Activated T-cell treated with anti-CD3 and anti-CD28 coated beads, Interleukin-2, amount 50 U/mL, for 72 hours (primary cell): ENCODE measurements around the gene POFUT2. TPM values are rescaled to one million over a fixed set of nuclear protein-coding genes. Genes with fewer than 3 reads are reported as not detected.

ENCODE experiments used
- ATAC-seq, 2 donors: fragments of 150-1000 bp; cut with Tn5 transposase; replicated peaks in 1 of 2; 2 replicates each; pipeline ENCODE4 v1.10.0; 2021; ENCODE audit warnings: moderate library complexity in 2 of 2, mild to moderate bottlenecking in 1 of 2
- DNase-seq, 2 donors: peaks; one replicate each; pipeline ENCODE4 v3.0.0; 2021 to 2022; ENCODE audit warnings: mixed read lengths in 1 of 2
- H3K27ac Mint-ChIP-seq: one replicate; pipeline ENCODE4 v1.8.0; 2022; ENCODE audit warnings: mild to moderate bottlenecking, moderate library complexity, mixed read lengths
- H3K27me3 Mint-ChIP-seq: one replicate; pipeline ENCODE4 v1.8.0; 2022; ENCODE audit warnings: low read depth, mixed read lengths
- H3K36me3 Mint-ChIP-seq, 2 donors: one replicate each; pipeline ENCODE4 v1.8.0; 2022; ENCODE audit warnings: mixed read lengths in 2 of 2, mild to moderate bottlenecking in 1 of 2; ENCODE audit not compliant: insufficient read depth in 2 of 2
- H3K4me1 Mint-ChIP-seq: one replicate; pipeline ENCODE4 v1.8.0; 2022; ENCODE audit warnings: low read depth, mixed read lengths
- H3K4me3 Mint-ChIP-seq, 2 donors: one replicate each; pipeline ENCODE4 v1.8.0; 2022; ENCODE audit warnings: mild to moderate bottlenecking in 2 of 2, mixed read lengths in 2 of 2, moderate library complexity in 2 of 2
- H3K9me3 Mint-ChIP-seq, 2 donors: one replicate each; pipeline ENCODE4 v1.8.0; 2022; ENCODE audit warnings: mixed read lengths in 2 of 2
- total RNA-seq, 2 donors: library from RNA; stranded (reverse); gene quantifications; one replicate each; pipeline ENCODE4 v1.2.3, GENCODE V29; 2022

POFUT2 gene
- total RNA-seq, 2 donors from 2014 or later: 24.5 to 26.6 TPM

GRCh38 chr21:45283611-45284455 lies 3.9 kb downstream of the POFUT2 start:
- ATAC-seq: no peak
- no peaks in the 10 kb centered on the region for H3K27me3 Mint-ChIP-seq
- peaks cover 0 to 12% of the 10 kb centered on the region in 2 donors for H3K36me3 Mint-ChIP-seq
- H3K4me3 Mint-ChIP-seq: no peak overlapping the region
- H3K9me3 Mint-ChIP-seq: no peaks in the 10 kb centered on the region
- no peak overlapping the region for H3K27ac Mint-ChIP-seq
- peaks cover 11% of the 10 kb centered on the region for H3K4me1 Mint-ChIP-seq
- no peak for DNase-seq

GRCh38 chr21:45283035-45283610 lies 4.6 kb downstream of the POFUT2 start:
- no peak overlapping the region for H3K27ac Mint-ChIP-seq
- no peak for DNase-seq
- peaks cover 0 to 12% of the 10 kb centered on the region in 2 donors for H3K36me3 Mint-ChIP-seq
- no peaks in the 10 kb centered on the region for H3K9me3 Mint-ChIP-seq
- no peak overlapping the region for H3K4me3 Mint-ChIP-seq
- H3K27me3 Mint-ChIP-seq: no peaks in the 10 kb centered on the region
- H3K4me1 Mint-ChIP-seq: peaks cover 11% of the 10 kb centered on the region
- ATAC-seq: no peak

GRCh38 chr21:45282283-45283034 lies 5.2 kb downstream of the POFUT2 start:
- Mint-ChIP-seq H3K27me3 (no peaks in the 10 kb centered on the region), H3K36me3 (peaks cover 0 to 12% of the 10 kb centered on the region in 2 donors)
- ATAC-seq: no peak

GRCh38 chr21:45281411-45282282 lies 6.0 kb downstream of the POFUT2 start:
- Mint-ChIP-seq H3K4me3 (no peak overlapping the region), H3K27ac (no peak overlapping the region), H3K9me3 (no peaks in the 10 kb centered on the region), H3K36me3 (peaks cover 0 to 12% of the 10 kb centered on the region in 2 donors), H3K4me1 (peaks cover 11% of the 10 kb centered on the region), H3K27me3 (no peaks in the 10 kb centered on the region)
- DNase-seq: no peak
- ATAC-seq: no peak

More at GRCh38 chr21:45282283-45283034, 5.2 kb downstream of the POFUT2 start:
- no peak overlapping the region for H3K27ac Mint-ChIP-seq
- no peak for DNase-seq
- H3K4me1 Mint-ChIP-seq: peaks cover 11% of the 10 kb centered on the region
- H3K9me3 Mint-ChIP-seq: no peaks in the 10 kb centered on the region
- no peak overlapping the region for H3K4me3 Mint-ChIP-seq

- no peak for DNase-seq
- H3K27me3 Mint-ChIP-seq: no peaks in the 10 kb centered on the region
- no peak overlapping the region for H3K4me3 Mint-ChIP-seq
- H3K36me3 Mint-ChIP-seq: peaks cover 0 to 12% of the 10 kb centered on the region in 2 donors
- no peak overlapping the region for H3K27ac Mint-ChIP-seq
- no peaks in the 10 kb centered on the region for H3K9me3 Mint-ChIP-seq
- ATAC-seq: no peak
- peaks cover 11% of the 10 kb centered on the region for H3K4me1 Mint-ChIP-seq
Observed at GRCh38 chr21:45280969-45281368, 6.7 kb downstream of the POFUT2 start.

GRCh38 chr21:45280178-45280821 lies 7.4 kb downstream of the POFUT2 start:
- Mint-ChIP-seq H3K4me1 (peaks cover 6% of the 10 kb centered on the region), H3K36me3 (peaks cover 0 to 9% of the 10 kb centered on the region in 2 donors), H3K4me3 (no peak overlapping the region), H3K9me3 (no peaks in the 10 kb centered on the region), H3K27me3 (no peaks in the 10 kb centered on the region), H3K27ac (no peak overlapping the region)
- no peak for DNase-seq
- ATAC-seq: no peak

- H3K4me1 Mint-ChIP-seq: peaks cover 5% of the 10 kb centered on the region
- DNase-seq: no peak
- no peaks in the 10 kb centered on the region for H3K27me3 Mint-ChIP-seq
- ATAC-seq: no peak
- H3K4me3 Mint-ChIP-seq: no peak overlapping the region
- H3K27ac Mint-ChIP-seq: no peak overlapping the region
- no peaks in the 10 kb centered on the region for H3K9me3 Mint-ChIP-seq
- peaks cover 0 to 5% of the 10 kb centered on the region in 2 donors for H3K36me3 Mint-ChIP-seq
Observed at GRCh38 chr21:45279446-45280177, 8.1 kb downstream of the POFUT2 start.

GRCh38 chr21:45278156-45278911 lies 9.4 kb downstream of the POFUT2 start:
- Mint-ChIP-seq H3K9me3 (no peaks in the 10 kb centered on the region), H3K27ac (no peak overlapping the region), H3K36me3 (peaks cover 0 to 3% of the 10 kb centered on the region in 2 donors), H3K27me3 (no peaks in the 10 kb centered on the region), H3K4me1 (no peaks in the 10 kb centered on the region), H3K4me3 (no peak overlapping the region)
- DNase-seq (no peak), ATAC-seq (no peak)

- DNase-seq (no peak), ATAC-seq (no peak)
- H3K4me1 Mint-ChIP-seq: no peaks in the 10 kb centered on the region
- no peak overlapping the region for H3K4me3 Mint-ChIP-seq
- no peaks in the 10 kb centered on the region for H3K27me3 Mint-ChIP-seq
- H3K27ac Mint-ChIP-seq: no peak overlapping the region
- H3K36me3 Mint-ChIP-seq: peaks cover 0 to 3% of the 10 kb centered on the region in 2 donors
- H3K9me3 Mint-ChIP-seq: no peaks in the 10 kb centered on the region
Observed at GRCh38 chr21:45277101-45278045, 10.3 kb downstream of the POFUT2 start.

- H3K27ac Mint-ChIP-seq: no peak overlapping the region
- H3K36me3 Mint-ChIP-seq: peaks cover 0 to 3% of the 10 kb centered on the region in 2 donors
- DNase-seq (no peak), ATAC-seq (no peak)
- H3K9me3 Mint-ChIP-seq: no peaks in the 10 kb centered on the region
- H3K4me1 Mint-ChIP-seq: no peaks in the 10 kb centered on the region
- H3K27me3 Mint-ChIP-seq: no peaks in the 10 kb centered on the region
- H3K4me3 Mint-ChIP-seq: no peak overlapping the region
Observed at GRCh38 chr21:45276596-45276995, 11.1 kb downstream of the POFUT2 start.
